CMK (cell line): ENCODE measurements around the gene VAPA.
"Not testable (repeated sequence)": the region's sequence is repeated elsewhere in the genome, so short reads cannot be mapped to it uniquely, and the experiment has no call there.

Experiments
- DNase-seq: peaks from one replicate; pipeline ENCODE4 v3.0.0-alpha.2; 2010; ENCODE audit warnings: low read depth

The VAPA gene

GRCh38 chr18:9886005-9886348, 27.8 kb upstream of the VAPA start:
- DNase-seq = no peak

GRCh38 chr18:9887992-9888391, 25.8 kb upstream of the VAPA start:
- no peak for DNase-seq

- no peak for DNase-seq
These were observed 23.6 kb upstream of the VAPA start for GRCh38 chr18:9890196-9890595.

- no peak for DNase-seq
These were observed 22.9 kb upstream of the VAPA start for GRCh38 chr18:9890957-9891356.

GRCh38 chr18:9891515-9891914, 22.3 kb upstream of the VAPA start:
- not testable (repeated sequence) for DNase-seq

- no peak for DNase-seq
These were observed 19.3 kb upstream of the VAPA start for GRCh38 chr18:9894454-9895068.

GRCh38 chr18:9897129-9897528, 16.7 kb upstream of the VAPA start:
- no peak for DNase-seq

GRCh38 chr18:9897787-9898291, 16.0 kb upstream of the VAPA start:
- not testable (repeated sequence) for DNase-seq

GRCh38 chr18:9898792-9899549, 14.8 kb upstream of the VAPA start:
- no peak for DNase-seq

GRCh38 chr18:9899550-9899930, 14.3 kb upstream of the VAPA start:
- not testable (repeated sequence) for DNase-seq

- DNase-seq = no peak
These were observed 13.1 kb upstream of the VAPA start for GRCh38 chr18:9900699-9901098.

- DNase-seq = no peak
These were observed 12.4 kb upstream of the VAPA start for GRCh38 chr18:9901377-9901776.

- DNase-seq = not testable (repeated sequence)
These were observed 11.6 kb upstream of the VAPA start for GRCh38 chr18:9902264-9902663.

- no peak for DNase-seq
These were observed 11.0 kb upstream of the VAPA start for GRCh38 chr18:9902832-9903231.

GRCh38 chr18:9905401-9905922, 8.4 kb upstream of the VAPA start:
- no peak for DNase-seq

GRCh38 chr18:9906481-9906880, 7.3 kb upstream of the VAPA start:
- no peak for DNase-seq

GRCh38 chr18:9907867-9908266, 5.9 kb upstream of the VAPA start:
- no peak for DNase-seq

- DNase-seq = no peak
These were observed 3.7 kb upstream of the VAPA start for GRCh38 chr18:9910071-9910470.

GRCh38 chr18:9910661-9911060, 3.2 kb upstream of the VAPA start:
- no peak for DNase-seq

- no peak for DNase-seq
These were observed 2.6 kb upstream of the VAPA start for GRCh38 chr18:9911226-9911625.

- DNase-seq = not testable (repeated sequence)
These were observed 1.5 kb upstream of the VAPA start for GRCh38 chr18:9912285-9912684.

- DNase-seq = no peak
These were observed 678 bp upstream of the VAPA start for GRCh38 chr18:9913151-9913525.

- no peak for DNase-seq
These were observed 443 bp downstream of the VAPA start for GRCh38 chr18:9914334-9914583.
